Upper lobe of left lung (tissue), 4 donors: ENCODE data around the gene PPP1R15B.

Experiments
- CTCF ChIP-seq, 6 experiments: fragments of 450-650 bp in 4 of 6; fragments of 200-600 bp in 2 of 6; sonication (generic) in 2 of 6; IDR thresholded peaks; one replicate each; pipeline ENCODE4 v1.5.1; 2016 to 2019; ENCODE audit warnings: antibody characterized with exemption in 6 of 6
- EP300 ChIP-seq, 4 donors: sonication (generic); formaldehyde crosslinking; IDR thresholded peaks; one replicate each; pipeline ENCODE4 v1.5.1; 2017; ENCODE audit warnings: antibody characterized with exemption in 4 of 4, control low read depth in 2 of 4
- POLR2A ChIP-seq, 4 donors: fragments of 450-650 bp; IDR thresholded peaks; one replicate each; pipeline ENCODE4 v1.5.1; 2016 to 2017; ENCODE audit warnings: antibody characterized with exemption in 4 of 4, mild to moderate bottlenecking in 2 of 4
- POLR2AphosphoS5 ChIP-seq, 2 donors: sonication (generic); formaldehyde crosslinking; IDR thresholded peaks; one replicate each; pipeline ENCODE4 v1.5.1; 2017; ENCODE audit warnings: antibody characterized with exemption in 2 of 2

GRCh38 chr1:204355913-204356312, 55.7 kb downstream of the PPP1R15B start:
- TF ChIP-seq CTCF (IDR thresholded peaks at IDR 0.05), result no peak
- TF ChIP-seq POLR2AphosphoS5 (IDR thresholded peaks at IDR 0.05), result no peak
- TF ChIP-seq EP300 (IDR thresholded peaks at IDR 0.05), result no peak
- TF ChIP-seq POLR2A (IDR thresholded peaks at IDR 0.05), result no peak
